Activated B cell treated with CpG ODN at 0.5 μM for 24 hours (primary cell): Measurements from ENCODE around the gene DCAF8L2. TPM values are rescaled to one million over a fixed set of nuclear protein-coding genes. Genes with fewer than 3 reads are reported as not detected.

Source experiments
- ATAC-seq: fragments of 200-7000 bp; cut with Tn5 transposase; one replicate; pipeline ENCODE4 v1.10.0; 2021; ENCODE audit warnings: low read depth, mild to moderate bottlenecking, moderate library complexity
- CTCF ChIA-PET: fragments of 350-600 bp; sonication (Branson Sonifier 250); formaldehyde crosslinking; loops from one replicate; lab custom pipeline; 2021; ENCODE audit warnings: antibody characterized with exemption; lab: Charles Lee
- POLR2A ChIA-PET: fragments of 350-600 bp; sonication (Branson Sonifier 250); formaldehyde crosslinking; loops from one replicate; lab custom pipeline; 2021; ENCODE audit warnings: antibody characterized with exemption; lab: Charles Lee
- DNase-seq: peaks from one replicate; pipeline ENCODE4 v3.0.0; 2022
- H3K27ac Mint-ChIP-seq: one replicate; pipeline ENCODE4 v1.8.0; 2020; ENCODE audit warnings: mixed read lengths
- H3K27me3 Mint-ChIP-seq: one replicate; pipeline ENCODE4 v1.8.0; 2021; ENCODE audit warnings: mixed read lengths
- H3K36me3 Mint-ChIP-seq: one replicate; pipeline ENCODE4 v1.8.0; 2021; ENCODE audit warnings: low read depth, mixed read lengths
- H3K4me1 Mint-ChIP-seq: one replicate; pipeline ENCODE4 v1.8.0; 2021; ENCODE audit warnings: mixed read lengths
- H3K4me3 Mint-ChIP-seq: one replicate; pipeline ENCODE4 v1.8.0; 2020; ENCODE audit warnings: mild to moderate bottlenecking, mixed read lengths
- H3K9me3 Mint-ChIP-seq: one replicate; pipeline ENCODE4 v1.8.0; 2020; ENCODE audit warnings: mixed read lengths
- intact Hi-C: fragments of 100-400 bp; cut with micrococcal nuclease; formaldehyde crosslinking; loops from one replicate; pipeline ENCODE4 v1.15.1; 2024
- total RNA-seq: library from RNA; stranded (reverse); gene quantifications from 2 replicates; pipeline ENCODE4 v1.2.3, GENCODE V29; 2022
- TF ChIP-seq, protein P1 (sequence below): fragments of 200-600 bp; IDR thresholded peaks from one replicate; pipeline ENCODE4 v1.8.0; 2022; ENCODE audit warnings: antibody characterized with exemption, mild to moderate bottlenecking

Gene DCAF8L2
- total RNA-seq, 1 donor from 2014 or later = not detected

DNA sequence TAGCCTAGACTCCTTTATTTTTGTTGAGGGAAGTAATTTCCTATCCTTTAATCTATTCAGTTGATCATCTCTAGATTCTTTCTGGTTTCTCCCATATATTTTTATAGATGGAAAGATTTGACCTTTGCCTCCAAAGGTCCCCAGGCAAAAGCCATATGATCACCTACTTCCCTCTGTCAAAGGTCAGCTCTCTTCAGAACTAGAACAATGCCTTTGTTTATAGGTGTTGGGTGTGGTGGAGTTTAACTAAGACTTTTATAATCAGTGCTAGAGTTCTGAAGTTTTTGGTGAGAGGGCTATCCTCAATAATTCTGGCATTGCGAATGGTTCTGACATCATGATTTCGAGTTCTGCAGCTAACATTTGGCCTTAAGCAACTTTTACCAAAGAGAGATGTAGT is 19.0 kb upstream of the DCAF8L2 start:
- H3K27ac Mint-ChIP-seq = no peak overlapping the region
- intact Hi-C loops = no loop called here
- H3K27me3 Mint-ChIP-seq = no peaks in the 10 kb centered on the region
- no peaks in the 10 kb centered on the region for H3K36me3 Mint-ChIP-seq
- no peak overlapping the region for H3K4me3 Mint-ChIP-seq
- CTCF ChIA-PET = no interaction called here
- TF ChIP-seq, protein P1, sequence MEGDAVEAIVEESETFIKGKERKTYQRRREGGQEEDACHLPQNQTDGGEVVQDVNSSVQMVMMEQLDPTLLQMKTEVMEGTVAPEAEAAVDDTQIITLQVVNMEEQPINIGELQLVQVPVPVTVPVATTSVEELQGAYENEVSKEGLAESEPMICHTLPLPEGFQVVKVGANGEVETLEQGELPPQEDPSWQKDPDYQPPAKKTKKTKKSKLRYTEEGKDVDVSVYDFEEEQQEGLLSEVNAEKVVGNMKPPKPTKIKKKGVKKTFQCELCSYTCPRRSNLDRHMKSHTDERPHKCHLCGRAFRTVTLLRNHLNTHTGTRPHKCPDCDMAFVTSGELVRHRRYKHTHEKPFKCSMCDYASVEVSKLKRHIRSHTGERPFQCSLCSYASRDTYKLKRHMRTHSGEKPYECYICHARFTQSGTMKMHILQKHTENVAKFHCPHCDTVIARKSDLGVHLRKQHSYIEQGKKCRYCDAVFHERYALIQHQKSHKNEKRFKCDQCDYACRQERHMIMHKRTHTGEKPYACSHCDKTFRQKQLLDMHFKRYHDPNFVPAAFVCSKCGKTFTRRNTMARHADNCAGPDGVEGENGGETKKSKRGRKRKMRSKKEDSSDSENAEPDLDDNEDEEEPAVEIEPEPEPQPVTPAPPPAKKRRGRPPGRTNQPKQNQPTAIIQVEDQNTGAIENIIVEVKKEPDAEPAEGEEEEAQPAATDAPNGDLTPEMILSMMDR = no peak
- no peaks in the 10 kb centered on the region for H3K4me1 Mint-ChIP-seq
- ATAC-seq = no peak
- H3K9me3 Mint-ChIP-seq = no peaks in the 10 kb centered on the region
- POLR2A ChIA-PET = no interaction called here
- DNase-seq = no peak

GRCh38 chrX:27575565-27575964 is 14.6 kb upstream of the DCAF8L2 start:
- POLR2A ChIA-PET = no interaction called here
- DNase-seq (no peak), ATAC-seq (no peak)
- no peaks in the 10 kb centered on the region for H3K4me1 Mint-ChIP-seq
- H3K9me3 Mint-ChIP-seq = no peaks in the 10 kb centered on the region
- H3K27ac Mint-ChIP-seq = no peak overlapping the region
- no peak overlapping the region for H3K4me3 Mint-ChIP-seq
- H3K36me3 Mint-ChIP-seq = no peaks in the 10 kb centered on the region
- intact Hi-C loops = no loop called here
- TF ChIP-seq, protein P1 = no peak
- no peaks in the 10 kb centered on the region for H3K27me3 Mint-ChIP-seq
- CTCF ChIA-PET = no interaction called here

GRCh38 chrX:27583976-27584375 is 6.2 kb upstream of the DCAF8L2 start:
- H3K27me3 Mint-ChIP-seq = no peaks in the 10 kb centered on the region
- TF ChIP-seq, protein P1 = no peak
- no peak for DNase-seq
- no peaks in the 10 kb centered on the region for H3K9me3 Mint-ChIP-seq
- H3K36me3 Mint-ChIP-seq = no peaks in the 10 kb centered on the region
- ChIA-PET CTCF (no interaction called here), POLR2A (no interaction called here)
- H3K27ac Mint-ChIP-seq = no peak overlapping the region
- no peak for ATAC-seq
- no peaks in the 10 kb centered on the region for H3K4me1 Mint-ChIP-seq
- intact Hi-C loops = no loop called here
- no peak overlapping the region for H3K4me3 Mint-ChIP-seq

- no peaks in the 10 kb centered on the region for H3K36me3 Mint-ChIP-seq
- H3K4me3 Mint-ChIP-seq = no peak overlapping the region
- DNase-seq = no peak
- ChIA-PET CTCF (no interaction called here), POLR2A (no interaction called here)
- no peak for ATAC-seq
- intact Hi-C loops = no loop called here
- peaks cover 2% of the 10 kb centered on the region for H3K9me3 Mint-ChIP-seq
- TF ChIP-seq, protein P1 = no peak
- H3K27ac Mint-ChIP-seq = no peak overlapping the region
- no peaks in the 10 kb centered on the region for H3K27me3 Mint-ChIP-seq
- no peaks in the 10 kb centered on the region for H3K4me1 Mint-ChIP-seq
Observed at GRCh38 chrX:27591938-27592337, 1.8 kb downstream of the DCAF8L2 start.

DNA sequence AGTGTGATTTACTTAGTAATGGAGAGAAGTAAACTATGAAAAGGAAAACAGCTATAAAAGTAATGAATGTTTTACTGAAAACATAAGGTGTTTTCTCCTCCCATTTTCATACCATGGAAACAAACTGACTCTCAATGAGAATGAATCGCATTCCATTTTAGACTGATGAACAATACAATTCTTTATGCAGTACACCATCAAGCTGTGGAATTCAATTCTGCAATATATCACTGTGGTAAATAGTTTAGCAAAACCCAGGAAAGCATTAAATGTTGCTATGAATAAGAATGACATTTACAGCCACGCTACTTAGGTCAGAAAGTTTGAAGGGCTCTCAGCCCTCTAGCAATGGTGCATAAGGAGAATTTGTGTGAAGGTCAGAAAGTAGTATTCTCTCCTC is 7.4 kb downstream of the DCAF8L2 start:
- no peaks in the 10 kb centered on the region for H3K27me3 Mint-ChIP-seq
- peaks cover 2% of the 10 kb centered on the region for H3K9me3 Mint-ChIP-seq
- H3K27ac Mint-ChIP-seq = no peak overlapping the region
- H3K36me3 Mint-ChIP-seq = no peaks in the 10 kb centered on the region
- no peak for DNase-seq
- no peak overlapping the region for H3K4me3 Mint-ChIP-seq
- no peak for ATAC-seq
- POLR2A ChIA-PET = no interaction called here
- CTCF ChIA-PET = no interaction called here
- intact Hi-C loops = no loop called here
- TF ChIP-seq, protein P1 = no peak
- H3K4me1 Mint-ChIP-seq = no peaks in the 10 kb centered on the region
